ENCODE data around the gene NUDT16L1. TPM values are rescaled to one million over a fixed set of nuclear protein-coding genes. Genes with fewer than 3 reads are reported as not detected.

The NUDT16L1 gene
- total and polyA plus RNA-seq, 2 of the 13 experiments (the other 11 are each of a cell fraction or from before 2014, with no cell fraction given), result 28.0 to 40.5 TPM

GRCh38 chr16:4697848-4698291 lies 4.5 kb downstream of the NUDT16L1 start:
- ChIA-PET CTCF (ENCODE audit: low intra/inter-chr PET ratio, low total read pairs) (no interaction called here), POLR2A (interaction anchor here (1.3 to 1.4 kb wide), 2 partner anchors 71 to 82 kb away, joined by 3 read pairs; no protein-coding TSS in a partner anchor)
- peak overlapping the region; percentile 31 for H3K27ac ChIP-seq (ENCODE audit: extremely low read length, insufficient read depth, low read length)
- FAIRE-seq (no peak), DNase-seq (ENCODE audit: low spot score) (no peak), ATAC-seq (no peak)
- WGBS (ENCODE audit: low lambda C conversion rate), result 81% methylated on average over 4 of the region's 9 CpGs
- in situ Hi-C loops (cut with HindIII; ENCODE audit: extremely low pct_ligation_motif_present, low pct_unique_long_range_greater_than_20kb), result no loop called here
- H3K27me3 ChIP-seq (ENCODE audit: control insufficient read depth in 1 of 2, insufficient read depth in 2 of 2, low read length in 2 of 2), result no peaks in the 10 kb centered on the region
- H3K9me3 ChIP-seq (ENCODE audit: low read length), result no peaks in the 10 kb centered on the region
- H3K4me2 ChIP-seq (ENCODE audit: low read depth, low read length), result no peak overlapping the region
- no TSS peak for BruUV-seq (replicated peaks)
- no peak overlapping the region for H3K4me3 ChIP-seq (replicated peaks in 1 of 3; ENCODE audit: insufficient read depth in 1 of 3, low read depth in 2 of 3, low read length in 3 of 3)
- intact Hi-C loops (cut with micrococcal nuclease; ENCODE audit: unreplicated experiment), result no loop called here
- peaks cover 38% of the 10 kb centered on the region for H3K4me1 ChIP-seq (ENCODE audit: insufficient read depth, low read length)
- no peak overlapping the region for H2AFZ ChIP-seq (ENCODE audit: low read length)
- no peaks in the 10 kb centered on the region for H4K20me1 ChIP-seq (ENCODE audit: insufficient read depth, low read length)
- H3K36me3 ChIP-seq (replicated peaks in 1 of 2; ENCODE audit: control insufficient read depth in 1 of 2, insufficient read depth in 2 of 2, low read length in 2 of 2), result peaks cover 29 to 55% of the 10 kb centered on the region in 2 experiments
- no peak overlapping the region for H3K9ac ChIP-seq (ENCODE audit: insufficient read depth, low read depth, low read length)
- TF ChIP-seq MLXIP (CRISPR knock-in tag; IDR thresholded peaks at IDR 0.05; ENCODE audit: borderline replicate concordance), result no peak
- no peak for TF ChIP-seq CHCHD3 (CRISPR knock-in tag; IDR thresholded peaks at IDR 0.05)
- TF ChIP-seq ZNF687 (CRISPR knock-in tag; IDR thresholded peaks at IDR 0.05), result peak; percentile 8; the same call in 1 of the 2 replicates
- TF ChIP-seq ZFX (CRISPR knock-in tag; IDR thresholded peaks at IDR 0.05; ENCODE audit: low read depth), result 0 out of 2 replicates have a peak, but pooled peaks have one; percentile 10
- TF ChIP-seq AGO2 (optimal IDR thresholded peaks at IDR 0.05; ENCODE audit: low read depth, low read length), result peak; percentile 36
- no peak for TF ChIP-seq PBX3 (CRISPR knock-in tag; IDR thresholded peaks at IDR 0.05; ENCODE audit: borderline replicate concordance)
- TF ChIP-seq PAF1 (CRISPR knock-in tag; IDR thresholded peaks at IDR 0.05), result no peak
- TF ChIP-seq RBM22 (optimal IDR thresholded peaks at IDR 0.05; ENCODE audit: low read length), result peak; percentile 33
- TF ChIP-seq POLR2A (IDR thresholded peaks at IDR 0.05; ENCODE audit: insufficient read depth in 1 of 2, low read depth in 2 of 2, low read length in 2 of 2), result peak in 1 of 2 experiments; percentile 7; a peak in 1 of 4 replicates
- TF ChIP-seq ATAD3A (CRISPR knock-in tag; IDR thresholded peaks at IDR 0.05), result no peak
- H3K79me2 ChIP-seq (ENCODE audit: insufficient read depth, low read length), result peaks cover 3% of the 10 kb centered on the region

Measured in HepG2 (cell line).